Calu3 (cell line): ENCODE data around the gene SPTSSA. TPM values are rescaled to one million over a fixed set of nuclear protein-coding genes. Genes with fewer than 3 reads are reported as not detected.

Source experiments
- BruUV-seq: library from RNA; stranded (reverse); fragments of 400-500 nt; replicated peaks from 2 replicates; lab custom pipeline; 2021; lab: Mats Ljungman, UMichigan
- CTCF ChIA-PET: fragments of 300-600 bp; sonication (Branson Sonifier 250); formaldehyde crosslinking; loops from one replicate; lab custom pipeline; 2022; ENCODE audit warnings: antibody characterized with exemption; lab: Charles Lee
- DNase-seq: peaks from one replicate; pipeline ENCODE4 v3.0.0; 2022
- H3K27ac Mint-ChIP-seq: one replicate; pipeline ENCODE4 v1.8.0; 2022; ENCODE audit warnings: mixed read lengths; ENCODE audit not compliant: unreplicated experiment
- H3K27me3 Mint-ChIP-seq: one replicate; pipeline ENCODE4 v1.8.0; 2022; ENCODE audit warnings: mixed read lengths; ENCODE audit not compliant: unreplicated experiment
- H3K36me3 Mint-ChIP-seq: one replicate; pipeline ENCODE4 v1.8.0; 2022; ENCODE audit warnings: mild to moderate bottlenecking, moderate library complexity, mixed read lengths; ENCODE audit not compliant: insufficient read depth, unreplicated experiment
- H3K4me1 Mint-ChIP-seq: one replicate; pipeline ENCODE4 v1.8.0; 2022; ENCODE audit warnings: mild to moderate bottlenecking, low read depth, mixed read lengths; ENCODE audit not compliant: unreplicated experiment
- H3K4me3 Mint-ChIP-seq: one replicate; pipeline ENCODE4 v1.8.0; 2022; ENCODE audit warnings: mild to moderate bottlenecking, low read depth, moderate library complexity, mixed read lengths; ENCODE audit not compliant: unreplicated experiment
- H3K9me3 Mint-ChIP-seq: one replicate; pipeline ENCODE4 v1.8.0; 2022; ENCODE audit warnings: low read depth, mixed read lengths; ENCODE audit not compliant: unreplicated experiment
- intact Hi-C: fragments of 100-400 bp; cut with micrococcal nuclease; formaldehyde crosslinking; loops from one replicate; pipeline ENCODE4 v1.10.0; 2022; ENCODE audit not compliant: unreplicated experiment
- total RNA-seq: library from RNA; stranded (reverse); gene quantifications from 2 replicates; pipeline ENCODE4 v1.2.3, GENCODE V29; 2022
- TF ChIP-seq, protein P1 (sequence below): fragments of 200-600 bp; IDR thresholded peaks from one replicate; pipeline ENCODE4 v1.8.0; 2022; ENCODE audit warnings: antibody characterized with exemption; ENCODE audit not compliant: unreplicated experiment

Gene SPTSSA
- total RNA-seq, 1 experiment from 2014 or later, result 22.0 TPM

DNA sequence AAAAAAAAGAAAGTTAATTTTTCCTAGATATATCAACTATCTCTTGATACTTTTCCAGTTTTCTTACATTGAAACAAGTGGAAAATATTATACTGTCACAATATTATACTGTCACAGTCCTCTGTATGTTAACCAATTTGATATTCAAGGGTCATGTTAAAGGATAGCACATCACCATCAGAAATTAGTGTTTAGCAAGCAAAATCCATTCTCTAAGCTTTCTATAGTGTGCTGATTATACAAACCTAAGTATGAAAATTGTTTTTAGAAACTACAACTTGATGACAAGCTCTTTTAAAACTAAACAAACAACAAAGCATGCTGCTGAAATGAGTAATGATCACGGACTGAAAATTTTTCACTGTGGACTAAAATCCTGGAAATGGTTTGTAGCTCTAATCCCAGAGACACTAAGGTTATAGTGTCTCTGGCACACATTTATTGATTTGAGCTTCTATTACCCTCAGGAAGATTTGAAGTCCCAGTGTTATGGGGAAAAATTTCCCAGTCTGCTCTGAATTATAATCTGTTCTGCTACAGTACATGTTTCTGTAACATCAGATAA is 9.7 kb downstream of the SPTSSA start:
- TF ChIP-seq, protein P1, sequence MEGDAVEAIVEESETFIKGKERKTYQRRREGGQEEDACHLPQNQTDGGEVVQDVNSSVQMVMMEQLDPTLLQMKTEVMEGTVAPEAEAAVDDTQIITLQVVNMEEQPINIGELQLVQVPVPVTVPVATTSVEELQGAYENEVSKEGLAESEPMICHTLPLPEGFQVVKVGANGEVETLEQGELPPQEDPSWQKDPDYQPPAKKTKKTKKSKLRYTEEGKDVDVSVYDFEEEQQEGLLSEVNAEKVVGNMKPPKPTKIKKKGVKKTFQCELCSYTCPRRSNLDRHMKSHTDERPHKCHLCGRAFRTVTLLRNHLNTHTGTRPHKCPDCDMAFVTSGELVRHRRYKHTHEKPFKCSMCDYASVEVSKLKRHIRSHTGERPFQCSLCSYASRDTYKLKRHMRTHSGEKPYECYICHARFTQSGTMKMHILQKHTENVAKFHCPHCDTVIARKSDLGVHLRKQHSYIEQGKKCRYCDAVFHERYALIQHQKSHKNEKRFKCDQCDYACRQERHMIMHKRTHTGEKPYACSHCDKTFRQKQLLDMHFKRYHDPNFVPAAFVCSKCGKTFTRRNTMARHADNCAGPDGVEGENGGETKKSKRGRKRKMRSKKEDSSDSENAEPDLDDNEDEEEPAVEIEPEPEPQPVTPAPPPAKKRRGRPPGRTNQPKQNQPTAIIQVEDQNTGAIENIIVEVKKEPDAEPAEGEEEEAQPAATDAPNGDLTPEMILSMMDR, result no peak
- CTCF ChIA-PET, result interaction anchor here (1.0 to 1.3 kb wide), 2 partner anchors 12 to 13 kb away, joined by 3 to 5 read pairs; no protein-coding TSS in a partner anchor
- Mint-ChIP-seq H3K27me3 (no peaks in the 10 kb centered on the region), H3K36me3 (peaks cover 23% of the 10 kb centered on the region), H3K4me3 (no peak overlapping the region), H3K4me1 (no peaks in the 10 kb centered on the region), H3K9me3 (no peaks in the 10 kb centered on the region), H3K27ac (no peak overlapping the region)
- no TSS peak for BruUV-seq
- intact Hi-C loops, result no loop called here
- no peak for DNase-seq

DNA sequence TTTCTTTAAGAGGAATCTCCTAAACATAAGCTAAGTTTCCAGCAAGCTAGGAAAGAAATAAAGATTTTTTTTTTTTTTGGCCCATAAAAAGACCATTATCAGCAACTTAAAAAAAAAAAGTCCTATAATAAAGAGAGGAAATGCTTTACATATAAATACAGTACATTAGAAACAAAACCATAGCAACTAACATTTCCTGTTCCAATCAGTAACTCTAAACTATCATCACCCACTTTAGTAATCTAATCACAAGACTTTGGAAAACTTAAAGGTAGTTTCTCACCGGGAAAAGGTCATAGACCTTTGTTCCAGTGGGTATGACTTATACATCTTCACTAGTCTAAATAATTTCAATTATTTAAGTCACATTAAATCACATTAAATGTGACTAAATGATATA is 11.1 kb downstream of the SPTSSA start:
- Mint-ChIP-seq H3K27me3 (no peaks in the 10 kb centered on the region), H3K36me3 (peaks cover 13% of the 10 kb centered on the region), H3K27ac (no peak overlapping the region), H3K9me3 (no peaks in the 10 kb centered on the region), H3K4me1 (no peaks in the 10 kb centered on the region), H3K4me3 (no peak overlapping the region)
- intact Hi-C loops, result no loop called here
- no TSS peak for BruUV-seq
- no peak for DNase-seq
- CTCF ChIA-PET, result interaction anchor here (0.6 to 0.7 kb wide), 2 partner anchors 22 to 580 kb away, joined by 5 to 8 read pairs; no protein-coding TSS in a partner anchor
- TF ChIP-seq, protein P1, result no peak

DNA sequence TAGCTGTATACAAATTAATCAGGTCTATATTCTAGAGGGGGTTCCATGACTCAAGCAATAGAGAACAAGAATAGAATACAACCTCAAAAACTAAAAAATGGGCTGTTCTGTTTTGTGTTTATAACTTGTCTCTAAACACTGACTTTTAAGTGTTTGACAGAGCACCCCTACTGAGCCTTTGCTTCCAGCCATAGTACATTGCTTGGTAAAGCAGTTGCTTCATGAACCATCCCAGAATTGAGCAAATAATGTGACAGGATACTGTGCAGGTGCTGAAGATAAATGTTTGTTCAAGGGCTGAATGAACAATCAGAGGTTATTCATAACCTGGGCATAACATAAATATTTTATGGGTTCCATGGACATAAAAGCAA is 11.5 kb downstream of the SPTSSA start:
- H3K27ac Mint-ChIP-seq, result no peak overlapping the region

DNA sequence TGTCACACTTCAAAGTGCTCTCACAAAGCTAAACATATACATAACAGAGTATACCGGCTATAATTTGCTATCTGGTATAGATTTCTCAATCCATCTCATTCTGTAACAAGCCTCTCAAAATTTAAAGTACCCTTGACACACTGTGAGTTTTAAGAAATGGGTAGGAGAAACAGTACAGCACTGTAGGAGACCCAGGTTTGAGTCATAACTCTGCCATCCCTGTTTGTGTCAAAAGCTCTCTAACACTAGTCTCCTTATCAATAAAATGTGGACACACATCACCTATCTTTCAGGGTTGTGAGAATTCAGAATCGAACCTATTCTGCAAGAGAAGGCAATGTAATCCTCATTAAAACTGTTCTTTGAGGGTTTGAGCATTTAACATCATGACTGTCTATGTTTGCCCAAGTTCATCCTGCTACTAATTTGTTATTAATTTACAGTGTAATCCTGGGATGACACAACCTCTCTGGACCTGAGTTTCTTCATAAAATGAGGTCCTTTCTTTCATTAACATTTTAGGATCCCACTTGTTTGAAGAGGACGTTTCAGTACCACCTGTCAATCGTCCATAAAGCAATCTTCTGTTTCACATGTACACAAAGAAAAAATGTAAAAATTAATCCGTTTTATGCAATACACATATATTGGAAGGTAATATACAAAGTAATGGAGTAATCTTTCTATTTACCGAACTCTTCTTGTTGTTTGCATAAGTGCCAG is 12.1 kb downstream of the SPTSSA start:
- H3K4me3 Mint-ChIP-seq, result no peak overlapping the region
- CTCF ChIA-PET, result interaction anchor here (0.7 kb wide), 1 partner anchor 17 kb away, joined by 7 read pairs; no protein-coding TSS in a partner anchor
- H3K27me3 Mint-ChIP-seq, result no peaks in the 10 kb centered on the region
- BruUV-seq, result no TSS peak
- intact Hi-C loops, result no loop called here
- H3K27ac Mint-ChIP-seq, result no peak overlapping the region
- peaks cover 9% of the 10 kb centered on the region for H3K36me3 Mint-ChIP-seq
- no peaks in the 10 kb centered on the region for H3K4me1 Mint-ChIP-seq
- no peaks in the 10 kb centered on the region for H3K9me3 Mint-ChIP-seq
- no peak for DNase-seq
- TF ChIP-seq, protein P1, result no peak

More for the DNA sequence above, 11.5 kb downstream of the SPTSSA start:
- TF ChIP-seq, protein P1, result no peak
- Mint-ChIP-seq H3K27me3 (no peaks in the 10 kb centered on the region), H3K4me3 (no peak overlapping the region), H3K9me3 (no peaks in the 10 kb centered on the region), H3K4me1 (no peaks in the 10 kb centered on the region), H3K36me3 (peaks cover 9% of the 10 kb centered on the region)
- no peak for DNase-seq
- BruUV-seq, result no TSS peak
- CTCF ChIA-PET, result no interaction called here
- intact Hi-C loops, result no loop called here
